Measurements from ENCODE around the gene MCM3AP. TPM values are rescaled to one million over a fixed set of nuclear protein-coding genes. Genes with fewer than 3 reads are reported as not detected.

The MCM3AP gene
- total RNA-seq, 2 experiments from 2014 or later, result 109 to 166 TPM

- Histone ChIP-seq H3K79me2 (ENCODE audit: insufficient read depth, low read depth, low read length) (peaks cover 47% of the 10 kb centered on the region), H3K4me3 (ENCODE audit: low read depth, low read length, poor library complexity, severe bottlenecking) (no peak overlapping the region), H3K36me3 (ENCODE audit: insufficient read depth, low read length) (peaks cover 70% of the 10 kb centered on the region), H4K20me1 (ENCODE audit: insufficient read depth, low read length) (peaks cover 4% of the 10 kb centered on the region; the same call in 1 of the 2 replicates), H3K9me3 (ENCODE audit: low read length) (no peaks in the 10 kb centered on the region), H3K27ac (ENCODE audit: low read depth, low read length, poor library complexity, severe bottlenecking) (no peak overlapping the region), H3K4me2 (ENCODE audit: low read length) (no peak overlapping the region), H2AFZ (ENCODE audit: low read length) (no peak overlapping the region), H3K4me1 (ENCODE audit: insufficient read depth, low read length, poor library complexity, severe bottlenecking) (peaks cover 11% of the 10 kb centered on the region), H3K9me2 (ENCODE audit: insufficient read depth, low read length) (no peaks in the 10 kb centered on the region)
- no peak for DNase-seq (ENCODE audit: low spot score)
- intact Hi-C loops (cut with micrococcal nuclease; ENCODE audit: unreplicated experiment), result no loop called here
- ChIA-PET CTCF (ENCODE audit: unreplicated experiment) (no interaction called here), POLR2A (no interaction called here)
- BruUV-seq (replicated peaks), result no TSS peak
- no peak for TF ChIP-seq EZH2phosphoT487 (IDR thresholded peaks at IDR 0.05; ENCODE audit: borderline replicate concordance, low read depth, low read length)
- TF ChIP-seq CTCF (conservative IDR thresholded peaks at IDR 0.05; ENCODE audit: low read length), result no peak
Observed at GRCh38 chr21:46329796-46330195, 44.4 kb upstream of the MCM3AP start.

- CTCF ChIA-PET (ENCODE audit: unreplicated experiment), result no interaction called here
- no peak overlapping the region for H2AFZ ChIP-seq (ENCODE audit: low read length)
- no peak for DNase-seq (ENCODE audit: low spot score)
- H3K79me2 ChIP-seq (ENCODE audit: insufficient read depth, low read depth, low read length), result peaks cover 53% of the 10 kb centered on the region
- H3K4me3 ChIP-seq (ENCODE audit: low read depth, low read length, poor library complexity, severe bottlenecking), result no peak overlapping the region
- POLR2A ChIA-PET, result no interaction called here
- peaks cover 4% of the 10 kb centered on the region; the same call in 1 of the 2 replicates for H4K20me1 ChIP-seq (ENCODE audit: insufficient read depth, low read length)
- no TSS peak for BruUV-seq (replicated peaks)
- no peaks in the 10 kb centered on the region for H3K9me2 ChIP-seq (ENCODE audit: insufficient read depth, low read length)
- no peak overlapping the region for H3K4me2 ChIP-seq (ENCODE audit: low read length)
- no peak overlapping the region for H3K27ac ChIP-seq (ENCODE audit: low read depth, low read length, poor library complexity, severe bottlenecking)
- H3K36me3 ChIP-seq (ENCODE audit: insufficient read depth, low read length), result peaks cover 65% of the 10 kb centered on the region
- H3K4me1 ChIP-seq (ENCODE audit: insufficient read depth, low read length, poor library complexity, severe bottlenecking), result peaks cover 11% of the 10 kb centered on the region
- TF ChIP-seq CTCF (conservative IDR thresholded peaks at IDR 0.05; ENCODE audit: low read length), result no peak
- TF ChIP-seq EZH2phosphoT487 (IDR thresholded peaks at IDR 0.05; ENCODE audit: borderline replicate concordance, low read depth, low read length), result no peak
- H3K9me3 ChIP-seq (ENCODE audit: low read length), result no peaks in the 10 kb centered on the region
- intact Hi-C loops (cut with micrococcal nuclease; ENCODE audit: unreplicated experiment), result no loop called here
Observed at GRCh38 chr21:46328151-46328550, 42.7 kb upstream of the MCM3AP start.

- Histone ChIP-seq H3K9me2 (ENCODE audit: insufficient read depth, low read length) (no peaks in the 10 kb centered on the region), H2AFZ (ENCODE audit: low read length) (no peak overlapping the region), H3K9me3 (ENCODE audit: low read length) (no peaks in the 10 kb centered on the region), H4K20me1 (ENCODE audit: insufficient read depth, low read length) (peaks cover 8% of the 10 kb centered on the region), H3K4me2 (ENCODE audit: low read length) (no peak overlapping the region), H3K4me1 (ENCODE audit: insufficient read depth, low read length, poor library complexity, severe bottlenecking) (peaks cover 11% of the 10 kb centered on the region), H3K36me3 (ENCODE audit: insufficient read depth, low read length) (peaks cover 67% of the 10 kb centered on the region), H3K27ac (ENCODE audit: low read depth, low read length, poor library complexity, severe bottlenecking) (no peak overlapping the region), H3K79me2 (ENCODE audit: insufficient read depth, low read depth, low read length) (peaks cover 57% of the 10 kb centered on the region), H3K4me3 (ENCODE audit: low read depth, low read length, poor library complexity, severe bottlenecking) (no peak overlapping the region)
- no TSS peak for BruUV-seq (replicated peaks)
- no peak for DNase-seq (ENCODE audit: low spot score)
- ChIA-PET CTCF (ENCODE audit: unreplicated experiment) (no interaction called here), POLR2A (no interaction called here)
- TF ChIP-seq EZH2phosphoT487 (IDR thresholded peaks at IDR 0.05; ENCODE audit: borderline replicate concordance, low read depth, low read length), result no peak
- TF ChIP-seq CTCF (conservative IDR thresholded peaks at IDR 0.05; ENCODE audit: low read length), result no peak
- intact Hi-C loops (cut with micrococcal nuclease; ENCODE audit: unreplicated experiment), result no loop called here
Observed at GRCh38 chr21:46327711-46328110, 42.3 kb upstream of the MCM3AP start.

Measured in OCI-LY7 (cell line).